H1 (cell line): ENCODE measurements around the gene LCA5. TPM values are rescaled to one million over a fixed set of nuclear protein-coding genes. Genes with fewer than 3 reads are reported as not detected.

Experiments used
- CTCF ChIA-PET: fragments of 300-600 bp; sonication (Branson Sonifier 250); formaldehyde crosslinking; loops from one replicate; lab custom pipeline; 2021; ENCODE audit not compliant: partially characterized antibody; lab: Charles Lee
- POLR2A ChIA-PET: fragments of 300-600 bp; sonication (Branson Sonifier 250); formaldehyde crosslinking; loops from one replicate; lab custom pipeline; 2021; ENCODE audit warnings: inconsistent platforms; ENCODE audit not compliant: partially characterized antibody; lab: Charles Lee
- DNase-seq, 2 experiments: peaks; one replicate each; pipeline versions ENCODE4 v3.0.0 to v3.0.0-alpha.2; 2010 to 2022; ENCODE audit warnings: low spot score in 2 of 2, low read depth in 1 of 2, mixed read lengths in 1 of 2
- FAIRE-seq: peaks from 2 replicates; lab custom pipeline; 2011; peaks lifted over from hg19 to GRCh38; lab: Jason Lieb, UNC
- H2AFZ ChIP-seq: 2 replicates; pipeline ENCODE4 v1.8.1; 2012; ENCODE audit warnings: low read length, inconsistent platforms
- H2AK5ac ChIP-seq: 2 replicates; pipeline ENCODE4 v1.6.1; 2013; ENCODE audit warnings: low read depth, low read length
- H2BK120ac ChIP-seq: replicated peaks from 2 replicates; pipeline ENCODE3; 2013; ENCODE audit warnings: low read depth, low read length, inconsistent platforms
- H2BK12ac ChIP-seq: 2 replicates; pipeline ENCODE4 v1.6.1; 2013; ENCODE audit warnings: low read depth, low read length
- H2BK15ac ChIP-seq: 2 replicates; pipeline ENCODE4 v1.6.1; 2013; ENCODE audit warnings: low read length
- H2BK20ac ChIP-seq: 2 replicates; pipeline ENCODE4 v1.6.1; 2013; ENCODE audit warnings: low read length
- H2BK5ac ChIP-seq: 2 replicates; pipeline ENCODE4 v1.6.1; 2013; ENCODE audit warnings: low read depth, low read length
- H3K14ac ChIP-seq: 2 replicates; pipeline ENCODE4 v1.6.1; 2013; ENCODE audit warnings: inconsistent platforms; ENCODE audit not compliant: insufficient read length
- H3K18ac ChIP-seq: 2 replicates; pipeline ENCODE4 v1.6.1; 2013; ENCODE audit warnings: low read length; ENCODE audit errors: extremely low read depth
- H3K23ac ChIP-seq: 2 replicates; pipeline ENCODE4 v1.6.1; 2013; ENCODE audit warnings: inconsistent platforms; ENCODE audit not compliant: insufficient read length
- H3K23me2 ChIP-seq: 2 replicates; pipeline ENCODE4 v1.6.1; 2013; ENCODE audit warnings: low read depth, low read length
- H3K27ac ChIP-seq: 2 replicates; pipeline ENCODE4 v1.6.1; 2011; ENCODE audit warnings: low read depth, low read length, inconsistent platforms
- H3K27me3 ChIP-seq, 4 experiments: replicated peaks in 1 of 4; 1 replicate in 1 of 4; 2 replicates in 3 of 4; pipeline versions ENCODE4 v1.6.1 to v1.8.1; 2011 to 2013; ENCODE audit warnings: low read length in 3 of 4, mild to moderate bottlenecking in 3 of 4, inconsistent platforms in 2 of 4, mixed read lengths in 2 of 4, moderate library complexity in 1 of 4; ENCODE audit not compliant: control insufficient read depth in 3 of 4, insufficient read depth in 3 of 4; ENCODE audit errors: extremely low read depth in 1 of 4
- H3K36me3 ChIP-seq, 4 experiments: 2 replicates each; pipeline versions ENCODE4 v1.6.1 to v1.8.1; 2011 to 2013; ENCODE audit warnings: mild to moderate bottlenecking in 4 of 4, low read length in 3 of 4, moderate library complexity in 2 of 4, control low read depth in 1 of 4, inconsistent platforms in 1 of 4; ENCODE audit not compliant: insufficient read depth in 4 of 4, control insufficient read depth in 2 of 4
- H3K4ac ChIP-seq: replicated peaks from 2 replicates; pipeline ENCODE3; 2013; ENCODE audit warnings: low read length, low read depth, mixed read lengths, inconsistent platforms; ENCODE audit not compliant: insufficient read length
- H3K4me1 ChIP-seq, 4 experiments: replicated peaks in 1 of 4; 1 replicate in 1 of 4; 2 replicates in 3 of 4; pipeline versions ENCODE4 v1.6.1 to v1.8.1; 2011 to 2013; ENCODE audit warnings: low read length in 3 of 4, inconsistent platforms in 2 of 4, mixed read lengths in 1 of 4; ENCODE audit not compliant: insufficient read depth in 4 of 4, control insufficient read depth in 3 of 4
- H3K4me2 ChIP-seq, 2 experiments: 2 replicates each; pipeline versions ENCODE4 v1.6.1 to v1.8.1; 2011 to 2013; ENCODE audit warnings: low read depth in 2 of 2, low read length in 2 of 2, control low read depth in 1 of 2, inconsistent platforms in 1 of 2, mild to moderate bottlenecking in 1 of 2; ENCODE audit not compliant: insufficient read depth in 1 of 2
- H3K4me3 ChIP-seq, 4 experiments: fragments of 200-600, 300-600 bp in 1 of 4; sonication (generic), shearing (Covaris generic), sonication (Bioruptor Twin) in 1 of 4; 2 replicates each; pipeline versions ENCODE4 v1.5.1 to v1.8.1; 2011 to 2016; ENCODE audit warnings: low read length in 4 of 4, low read depth in 3 of 4, control low read depth in 2 of 4, inconsistent platforms in 2 of 4, mild to moderate bottlenecking in 2 of 4, mixed read lengths in 1 of 4, moderate library complexity in 1 of 4; ENCODE audit not compliant: insufficient read depth in 2 of 4; ENCODE audit errors: extremely low read depth in 1 of 4
- H3K56ac ChIP-seq: replicated peaks from 2 replicates; pipeline ENCODE3; 2013; ENCODE audit warnings: low read depth, mild to moderate bottlenecking, mixed read lengths, low read length, inconsistent platforms; ENCODE audit not compliant: insufficient read length
- H3K79me1 ChIP-seq: 2 replicates; pipeline ENCODE4 v1.6.1; 2013; ENCODE audit warnings: low read depth, low read length, control low read depth
- H3K79me2 ChIP-seq, 2 experiments: 2 replicates each; pipeline versions ENCODE4 v1.6.1 to v1.8.1; 2012 to 2013; ENCODE audit warnings: low read length in 2 of 2, mild to moderate bottlenecking in 2 of 2, inconsistent platforms in 1 of 2; ENCODE audit not compliant: insufficient read depth in 2 of 2, control insufficient read depth in 1 of 2
- H3K9ac ChIP-seq, 4 experiments: replicated peaks in 1 of 4; 1 replicate in 1 of 4; 2 replicates in 3 of 4; pipeline versions ENCODE4 v1.6.1 to v1.8.1; 2011 to 2013; ENCODE audit warnings: low read depth in 3 of 4, low read length in 3 of 4, control low read depth in 2 of 4, mild to moderate bottlenecking in 2 of 4, moderate library complexity in 2 of 4, inconsistent platforms in 1 of 4; ENCODE audit errors: extremely low read depth in 1 of 4
- H3K9me3 ChIP-seq, 2 experiments: 2 replicates each; pipeline versions ENCODE4 v1.6.1 to v1.8.1; 2012 to 2013; ENCODE audit warnings: mild to moderate bottlenecking in 2 of 2, moderate library complexity in 2 of 2, control low read depth in 1 of 2, inconsistent platforms in 1 of 2, low read depth in 1 of 2, low read length in 1 of 2, mixed read lengths in 1 of 2; ENCODE audit not compliant: insufficient read depth in 2 of 2
- H4K20me1 ChIP-seq, 2 experiments: replicated peaks in 1 of 2; 2 replicates each; pipeline versions ENCODE3 to v1.8.1; 2011 to 2013; ENCODE audit warnings: inconsistent platforms in 2 of 2, low read length in 2 of 2, mild to moderate bottlenecking in 1 of 2; ENCODE audit not compliant: insufficient read depth in 2 of 2, control insufficient read depth in 1 of 2
- H4K5ac ChIP-seq: 2 replicates; pipeline ENCODE4 v1.6.1; 2013; ENCODE audit warnings: low read length, low read depth, mixed read lengths, inconsistent platforms; ENCODE audit not compliant: insufficient read length
- H4K8ac ChIP-seq: 2 replicates; pipeline ENCODE4 v1.8.0; 2013; ENCODE audit warnings: mild to moderate bottlenecking, moderate library complexity, low read length, inconsistent platforms; ENCODE audit not compliant: insufficient read depth; ENCODE audit errors: extremely low read depth
- H4K91ac ChIP-seq: replicated peaks from 2 replicates; pipeline ENCODE3; 2013; ENCODE audit warnings: low read length, mixed read lengths, inconsistent platforms; ENCODE audit not compliant: insufficient read length
- CHD2 ChIP-seq: IDR thresholded peaks from 2 replicates; pipeline ENCODE4 v1.6.1; 2012; ENCODE audit warnings: low read length, improper control_type of control experiment
- E2F6 ChIP-seq: IDR thresholded peaks from 2 replicates; pipeline ENCODE4 v1.6.1; 2012; ENCODE audit warnings: inconsistent platforms
- KDM1A ChIP-seq: fragments of 200-600, 300-600 bp; sonication (generic); IDR thresholded peaks from 2 replicates; pipeline ENCODE4 v1.7.1; 2016; ENCODE audit warnings: mild to moderate bottlenecking, low read length, borderline replicate concordance
- KDM4A ChIP-seq: IDR thresholded peaks from one replicate; pipeline ENCODE4 v1.7.1; 2012; ENCODE audit warnings: low read depth, mild to moderate bottlenecking, moderate library complexity, low read length, inconsistent platforms; ENCODE audit not compliant: severe bottlenecking
- RBBP5 ChIP-seq: IDR thresholded peaks from 2 replicates; pipeline ENCODE4 v1.7.1; 2012; ENCODE audit warnings: low read depth, mild to moderate bottlenecking, inconsistent platforms, low read length, moderate library complexity, borderline replicate concordance
- SP2 ChIP-seq: IDR thresholded peaks from 2 replicates; pipeline ENCODE4 v1.6.1; 2012; ENCODE audit warnings: mild to moderate bottlenecking, low read length, inconsistent platforms
- ZNF274 ChIP-seq: IDR thresholded peaks from 2 replicates; pipeline ENCODE4 v1.7.0; 2012; ENCODE audit warnings: low read length, borderline replicate concordance; ENCODE audit errors: extremely low read depth
- WGBS, 2 experiments: shearing (Covaris generic) in 1 of 2; methylation state at CpG; one replicate each; pipeline versions ENCODE4 v1.1.6 to v1.1.7; 2013 to 2015; ENCODE audit warnings: low lambda C conversion rate in 2 of 2, mixed read lengths in 2 of 2, inconsistent platforms in 1 of 2, low coverage in 1 of 2, missing lambda C conversion rate in 1 of 2; ENCODE audit not compliant: insufficient replicate concordance in 2 of 2, insufficient coverage in 1 of 2, insufficient read length in 1 of 2; ENCODE audit errors: extremely low coverage in 1 of 2, missing lambda C conversion rate in 1 of 2; 5-methylcytosine and 5-hydroxymethylcytosine counted together
- long read RNA-seq, 2 experiments: library from RNA in 1 of 2; library from capped mRNA in 1 of 2; stranded (forward); transcript quantifications; one replicate each; pipeline ENCODE4 v2.0.0, GENCODE V29; 2021; ENCODE audit warnings: inconsistent platforms in 1 of 2
- polyA minus RNA-seq, 3 experiments: library from RNA; depleted of rRNA, polyadenylated mRNA; stranded (reverse); fragments of >200 nt; gene quantifications; 1 replicate in 2 of 3; 2 replicates in 1 of 3; pipeline ENCODE4 v1.2.3, GENCODE V29; 2011
- polyA plus RNA-seq, 7 experiments: library from polyadenylated mRNA; depleted of rRNA in 3 of 7; stranded (reverse) in 5 of 7; unstranded in 2 of 7; fragments of >200 nt in 5 of 7; fragments of 200-250 nt in 2 of 7; gene quantifications; 1 replicate in 5 of 7; 2 replicates in 1 of 7; 4 replicates in 1 of 7; pipeline versions ENCODE4 v1.2.1 to v1.2.3, GENCODE V29; 2011 to 2013; ENCODE audit warnings: missing spikeins in 2 of 7, mixed read lengths in 2 of 7
- total RNA-seq: library from RNA; stranded (reverse); fragmentation: NEBNext Ultra II Directional; extraction: Animal tissue kit (Norgen Biotek cat#: 25700); gene quantifications from 2 replicates; pipeline ENCODE4 v1.2.1, GENCODE V29; 2021

LCA5 gene
- total RNA-seq, result 3.6 TPM in 2 replicates
- polyA plus RNA-seq (2011; rRNA removed), result 0.16 and 0.44 TPM in 2 replicates
- polyA plus RNA-seq (2011; cell fraction: cytosol; rRNA removed), result 0.81 TPM
- polyA plus RNA-seq (2011; cell fraction: nucleus; rRNA removed), result 0.29 TPM
- 0.74 to 1.6 TPM (median 1.2 TPM) in 4 replicates for polyA plus RNA-seq (2012, experiment 1 of 2)
- 0.10 TPM for polyA plus RNA-seq (2012, experiment 2 of 2)
- polyA plus RNA-seq (2013, experiment 1 of 2), result 2.1 TPM
- polyA plus RNA-seq (2013, experiment 2 of 2), result 1.8 TPM
- polyA minus RNA-seq (2011; rRNA and poly(A)+ RNA removed), result 1.4 and 1.9 TPM in 2 replicates
- 2.1 TPM for polyA minus RNA-seq (2011; cell fraction: cytosol; rRNA and poly(A)+ RNA removed)
- 5.2 TPM for polyA minus RNA-seq (2011; cell fraction: nucleus; rRNA and poly(A)+ RNA removed)
- long read RNA-seq, experiment 1, partial matches to known transcripts, result 0 of 2 reads
- long read RNA-seq, experiment 1, other reads (novel, unspliced or antisense), result 2 of 2 reads
- long read RNA-seq, experiment 2, full-length matches to known transcripts, result 2 of 5 reads
- long read RNA-seq, experiment 2, partial matches to known transcripts, result 1 of 5 reads
- long read RNA-seq, experiment 2, other reads (novel, unspliced or antisense), result 2 of 5 reads

GRCh38 chr6:79536954-79537747, at the start of gene LCA5:
Gene LCA5 (minus strand): TSS chr6:79537430. CDS start chr6:79518894, 18,536 bp downstream.
- H3K36me3 ChIP-seq, result no peaks in the 10 kb centered on the region
- H2AFZ ChIP-seq, result peak within 1 kb of the TSS; percentile 74
- H3K9ac ChIP-seq, result peak within 1 kb of the TSS; percentile 56 to 82 (median 68)
- FAIRE-seq (peak; percentile 81), DNase-seq (peak; percentile 92 to 94)
- no peak within 1 kb of the TSS for H4K91ac ChIP-seq
- no peak within 1 kb of the TSS for H2BK15ac ChIP-seq
- H3K4me2 ChIP-seq, result peak within 1 kb of the TSS; percentile 69 to 93
- ChIA-PET POLR2A (interaction anchor here (0.8 to 1.6 kb wide), 10 partner anchors 8 to 670 kb away, joined by 3 to 9 read pairs (median 4); partner anchors contain the start of genes IRAK1BP1 and SH3BGRL2), CTCF (interaction anchor here (0.7 to 1.5 kb wide), 9 partner anchors 10 to 440 kb away, joined by 3 to 6 read pairs (median 3); partner anchors contain the start of gene SH3BGRL2)
- no peak within 1 kb of the TSS for H3K14ac ChIP-seq
- H3K23ac ChIP-seq, result no peak within 1 kb of the TSS
- H3K79me2 ChIP-seq, result peaks cover 0 to 12% of the 10 kb centered on the region in 2 experiments; a peak in 2 of 4 replicates
- peak within 1 kb of the TSS; percentile 57; the same call in 1 of the 2 replicates for H3K18ac ChIP-seq
- peak within 1 kb of the TSS; percentile 52 for H3K56ac ChIP-seq
- H3K9me3 ChIP-seq, result no peaks in the 10 kb centered on the region
- no peak within 1 kb of the TSS for H2AK5ac ChIP-seq
- H4K20me1 ChIP-seq, result no peaks in the 10 kb centered on the region
- peak within 1 kb of the TSS; percentile 62 for H2BK12ac ChIP-seq
- H3K4me1 ChIP-seq, result peaks cover 0 to 3% (median 1%) of the 10 kb centered on the region in 4 experiments; a peak in 2 of 7 replicates
- no peak within 1 kb of the TSS for H3K4ac ChIP-seq
- no peaks in the 10 kb centered on the region for H3K27me3 ChIP-seq
- H2BK20ac ChIP-seq, result no peak within 1 kb of the TSS
- H3K4me3 ChIP-seq, result peak within 1 kb of the TSS; percentile 71 to 93 (median 91)
- peaks cover 3% of the 10 kb centered on the region; the same call in 1 of the 2 replicates for H3K23me2 ChIP-seq
- H3K27ac ChIP-seq, result peak within 1 kb of the TSS; percentile 53
- peak within 1 kb of the TSS; percentile 54 for H4K5ac ChIP-seq
- H4K8ac ChIP-seq, result no peak within 1 kb of the TSS
- peak within 1 kb of the TSS; percentile 71 for H2BK5ac ChIP-seq
- no peak within 1 kb of the TSS for H2BK120ac ChIP-seq
- H3K79me1 ChIP-seq, result no peaks in the 10 kb centered on the region; the same call in 1 of the 2 replicates
- 2% methylated on average over 51 of the region's 56 CpGs; no CpG with 5 or more reads in 1 of the 2 experiments for WGBS, 2 experiments
- peak; percentile 77 for TF ChIP-seq E2F6
- peak; percentile 79 for TF ChIP-seq SP2
- peak; percentile 92; the same call in 1 of the 2 replicates for TF ChIP-seq RBBP5
- no peak for TF ChIP-seq ZNF274
- peak; percentile 92 for TF ChIP-seq KDM4A
- TF ChIP-seq CHD2, result peak; percentile 77
- peak; percentile 35; the same call in 1 of the 2 replicates for TF ChIP-seq KDM1A
